Neuronal stem cell (in vitro differentiated cells): ENCODE data around the gene MRPS34.

Source experiments
- DNase-seq: peaks from one replicate; pipeline ENCODE4 v3.0.0-alpha.2; 2013; ENCODE audit warnings: low spot score
- H2AFZ ChIP-seq: one replicate; pipeline ENCODE4 v1.6.1; 2013; ENCODE audit warnings: mild to moderate bottlenecking, low read length, inconsistent platforms
- H2AK5ac ChIP-seq: 2 replicates; pipeline ENCODE4 v1.6.1; 2013; ENCODE audit warnings: low read depth, mild to moderate bottlenecking, inconsistent platforms, low read length, moderate library complexity, mixed read lengths
- H2BK120ac ChIP-seq: 2 replicates; pipeline ENCODE4 v1.6.1; 2013; ENCODE audit warnings: low read depth, mild to moderate bottlenecking, inconsistent platforms, low read length, moderate library complexity, mixed read lengths
- H2BK12ac ChIP-seq: one replicate; pipeline ENCODE4 v1.6.1; 2013; ENCODE audit warnings: low read length, inconsistent platforms
- H2BK15ac ChIP-seq: 2 replicates; pipeline ENCODE4 v1.6.1; 2013; ENCODE audit warnings: mild to moderate bottlenecking, low read length, inconsistent platforms, mixed read lengths
- H2BK5ac ChIP-seq: one replicate; pipeline ENCODE4 v1.6.1; 2013; ENCODE audit warnings: inconsistent platforms, mild to moderate bottlenecking, low read length, moderate library complexity
- H3K14ac ChIP-seq: one replicate; pipeline ENCODE4 v1.6.1; 2013; ENCODE audit warnings: low read length, inconsistent platforms
- H3K18ac ChIP-seq: 2 replicates; pipeline ENCODE4 v1.6.1; 2013; ENCODE audit warnings: low read length, inconsistent platforms
- H3K23ac ChIP-seq: 2 replicates; pipeline ENCODE4 v1.6.1; 2013; ENCODE audit warnings: low read depth, mild to moderate bottlenecking, mixed read lengths, low read length, inconsistent platforms; ENCODE audit not compliant: poor library complexity
- H3K27ac ChIP-seq: replicated peaks from 3 replicates; pipeline ENCODE4 v1.5.1; 2013; ENCODE audit warnings: low read length, inconsistent platforms
- H3K27me3 ChIP-seq, 3 experiments: 2 replicates each; pipeline ENCODE4 v1.6.1; 2013; ENCODE audit warnings: low read length in 3 of 3, mild to moderate bottlenecking in 2 of 3, inconsistent platforms in 1 of 3, low read depth in 1 of 3, mixed read lengths in 1 of 3, moderate library complexity in 1 of 3; ENCODE audit not compliant: control insufficient read depth in 3 of 3, insufficient read depth in 3 of 3
- H3K36me3 ChIP-seq, 2 donors: replicated peaks in 1 of 2; 2 replicates each; pipeline ENCODE4 v1.6.1; 2013; ENCODE audit warnings: low read length in 2 of 2; ENCODE audit not compliant: control insufficient read depth in 2 of 2, insufficient read depth in 2 of 2
- H3K4ac ChIP-seq: 2 replicates; pipeline ENCODE4 v1.6.1; 2013; ENCODE audit warnings: inconsistent platforms, mild to moderate bottlenecking, low read length, moderate library complexity
- H3K4me1 ChIP-seq, 2 donors: 1 replicate in 1 of 2; 2 replicates in 1 of 2; pipeline ENCODE4 v1.6.1; 2013; ENCODE audit warnings: low read length in 2 of 2, low read depth in 1 of 2; ENCODE audit not compliant: control insufficient read depth in 2 of 2, insufficient read depth in 1 of 2
- H3K4me2 ChIP-seq: one replicate; pipeline ENCODE4 v1.6.1; 2013; ENCODE audit warnings: mild to moderate bottlenecking, low read length, inconsistent platforms; ENCODE audit not compliant: insufficient read depth, poor library complexity, severe bottlenecking
- H3K4me3 ChIP-seq, 2 donors: 2 replicates each; pipeline ENCODE4 v1.5.1; 2013; ENCODE audit warnings: low read length in 2 of 2, mild to moderate bottlenecking in 2 of 2, inconsistent platforms in 1 of 2, moderate library complexity in 1 of 2
- H3K79me1 ChIP-seq: one replicate; pipeline ENCODE4 v1.6.1; 2013; ENCODE audit warnings: low read depth, mild to moderate bottlenecking, inconsistent platforms, low read length, moderate library complexity
- H3K9ac ChIP-seq: one replicate; pipeline ENCODE4 v1.6.1; 2013; ENCODE audit warnings: mild to moderate bottlenecking, low read depth, low read length, inconsistent platforms; ENCODE audit not compliant: poor library complexity
- H3K9me3 ChIP-seq, 2 donors: replicated peaks in 1 of 2; 2 replicates each; pipeline versions ENCODE3 to v1.6.1; 2013; ENCODE audit warnings: low read length in 2 of 2, mild to moderate bottlenecking in 2 of 2, inconsistent platforms in 1 of 2, low read depth in 1 of 2, mixed read lengths in 1 of 2, moderate library complexity in 1 of 2; ENCODE audit not compliant: control insufficient read depth in 2 of 2, insufficient read depth in 1 of 2
- H4K8ac ChIP-seq: one replicate; pipeline ENCODE4 v1.6.1; 2013; ENCODE audit warnings: low read depth, mild to moderate bottlenecking, inconsistent platforms, low read length, moderate library complexity
- H4K91ac ChIP-seq: one replicate; pipeline ENCODE4 v1.6.1; 2013; ENCODE audit warnings: low read length, low read depth, mild to moderate bottlenecking, inconsistent platforms; ENCODE audit not compliant: poor library complexity
- WGBS, 2 donors: extraction: QIAGEN DNeasy Blood & Tissue Kit; methylation state at CpG; one replicate each; pipeline ENCODE4 v1.1.7; 2013; ENCODE audit warnings: missing lambda C conversion rate in 2 of 2, mixed read lengths in 1 of 2; ENCODE audit not compliant: insufficient read length in 2 of 2, insufficient replicate concordance in 1 of 2; ENCODE audit errors: extremely low coverage in 2 of 2; 5-methylcytosine and 5-hydroxymethylcytosine counted together

Gene MRPS34

GRCh38 chr16:1729026-1729425 lies 43.9 kb downstream of the MRPS34 start:
- H4K91ac ChIP-seq: no peak overlapping the region
- no peak overlapping the region for H2BK12ac ChIP-seq
- H3K27me3 ChIP-seq: no peaks in the 10 kb centered on the region
- DNase-seq: no peak
- no peak overlapping the region for H3K14ac ChIP-seq
- peaks cover 45 to 82% of the 10 kb centered on the region in 2 donors for H3K36me3 ChIP-seq
- H3K4ac ChIP-seq: peak overlapping the region; percentile 23
- H2BK120ac ChIP-seq: no peak overlapping the region
- H3K27ac ChIP-seq: no peak overlapping the region
- H3K4me2 ChIP-seq: no peak overlapping the region
- no peaks in the 10 kb centered on the region for H3K4me1 ChIP-seq
- H4K8ac ChIP-seq: no peak overlapping the region
- H3K18ac ChIP-seq: no peak overlapping the region
- no peak overlapping the region for H2AK5ac ChIP-seq
- H3K9me3 ChIP-seq: peaks cover 0 to 2% of the 10 kb centered on the region in 2 donors
- H3K23ac ChIP-seq: no peak overlapping the region
- H2BK15ac ChIP-seq: no peak overlapping the region
- no peak overlapping the region for H3K9ac ChIP-seq
- WGBS, 2 donors: no CpG with 5 or more reads among the region's 18 CpGs
- peaks cover 5% of the 10 kb centered on the region for H3K79me1 ChIP-seq
- no peak overlapping the region for H2BK5ac ChIP-seq
- no peak overlapping the region for H3K4me3 ChIP-seq
- H2AFZ ChIP-seq: no peak overlapping the region

GRCh38 chr16:1727651-1728624 lies 45.0 kb downstream of the MRPS34 start:
- Histone ChIP-seq H3K79me1 (peaks cover 8% of the 10 kb centered on the region), H3K9ac (peak overlapping the region; percentile 72), H2BK12ac (no peak overlapping the region), H4K8ac (no peak overlapping the region), H2BK5ac (no peak overlapping the region), H3K4me3 (peak overlapping the region in 1 of 2 donors; percentile 29), H3K4ac (no peak overlapping the region), H2BK120ac (no peak overlapping the region), H3K27me3 (no peaks in the 10 kb centered on the region), H2AFZ (no peak overlapping the region), H2BK15ac (no peak overlapping the region), H3K14ac (peak overlapping the region; percentile 47), H3K9me3 (peaks cover 0 to 2% of the 10 kb centered on the region in 2 donors), H3K23ac (peak overlapping the region; percentile 65), H2AK5ac (no peak overlapping the region), H3K18ac (no peak overlapping the region), H3K4me1 (no peaks in the 10 kb centered on the region), H4K91ac (no peak overlapping the region), H3K27ac (no peak overlapping the region), H3K4me2 (no peak overlapping the region), H3K36me3 (peaks cover 35 to 72% of the 10 kb centered on the region in 2 donors)
- no peak for DNase-seq
- no CpG with 5 or more reads among the region's 37 CpGs for WGBS, 2 donors

- peaks cover 0 to 2% of the 10 kb centered on the region in 2 donors for H3K9me3 ChIP-seq
- WGBS, 2 donors: no CpG with 5 or more reads among the region's 32 CpGs
- H2BK5ac ChIP-seq: no peak overlapping the region
- peak overlapping the region; percentile 60 for H3K23ac ChIP-seq
- H3K27me3 ChIP-seq: no peaks in the 10 kb centered on the region
- no peak overlapping the region for H3K4ac ChIP-seq
- no peak for DNase-seq
- H3K4me1 ChIP-seq: no peaks in the 10 kb centered on the region
- H2BK12ac ChIP-seq: no peak overlapping the region
- no peak overlapping the region for H2AK5ac ChIP-seq
- no peak overlapping the region for H3K14ac ChIP-seq
- peak overlapping the region; percentile 27 for H3K9ac ChIP-seq
- H3K79me1 ChIP-seq: peaks cover 8% of the 10 kb centered on the region
- no peak overlapping the region for H4K8ac ChIP-seq
- no peak overlapping the region for H2BK120ac ChIP-seq
- H3K18ac ChIP-seq: no peak overlapping the region
- H2BK15ac ChIP-seq: no peak overlapping the region
- no peak overlapping the region for H3K4me2 ChIP-seq
- no peak overlapping the region for H4K91ac ChIP-seq
- peak overlapping the region in 1 of 2 donors; percentile 50 for H3K4me3 ChIP-seq
- peaks cover 28 to 61% of the 10 kb centered on the region in 2 donors for H3K36me3 ChIP-seq
- H3K27ac ChIP-seq: no peak overlapping the region
- H2AFZ ChIP-seq: no peak overlapping the region
These were observed 46.1 kb downstream of the MRPS34 start for GRCh38 chr16:1726661-1727502.

- H3K36me3 ChIP-seq: peaks cover 25 to 44% of the 10 kb centered on the region in 2 donors
- no peak overlapping the region for H4K91ac ChIP-seq
- no peak overlapping the region for H3K9ac ChIP-seq
- H3K4me1 ChIP-seq: no peaks in the 10 kb centered on the region
- no peak overlapping the region for H3K18ac ChIP-seq
- H3K27ac ChIP-seq: no peak overlapping the region
- no peak overlapping the region for H4K8ac ChIP-seq
- no peak overlapping the region for H3K4me3 ChIP-seq
- no peaks in the 10 kb centered on the region for H3K27me3 ChIP-seq
- H2AK5ac ChIP-seq: no peak overlapping the region
- H3K23ac ChIP-seq: no peak overlapping the region
- H2BK15ac ChIP-seq: no peak overlapping the region
- H2BK120ac ChIP-seq: no peak overlapping the region
- peaks cover 0 to 2% of the 10 kb centered on the region in 2 donors for H3K9me3 ChIP-seq
- no peak overlapping the region for H3K14ac ChIP-seq
- DNase-seq: no peak
- no peak overlapping the region for H2AFZ ChIP-seq
- peaks cover 8% of the 10 kb centered on the region for H3K79me1 ChIP-seq
- no peak overlapping the region for H2BK5ac ChIP-seq
- no peak overlapping the region for H3K4ac ChIP-seq
- no peak overlapping the region for H2BK12ac ChIP-seq
- no peak overlapping the region for H3K4me2 ChIP-seq
- no CpG with 5 or more reads among the region's 12 CpGs for WGBS, 2 donors
These were observed 48.4 kb downstream of the MRPS34 start for GRCh38 chr16:1724491-1724890.
